GM21529 (cell line): ENCODE measurements around the gene GPR68.
"Not testable (repeated sequence)": the region's sequence is repeated elsewhere in the genome, so short reads cannot be mapped to it uniquely, and the experiment has no call there.

Experiments
- ATAC-seq: cut with Tn5 transposase; IDR thresholded peaks from one replicate; pipeline ENCODE4 v1.9.1; 2021; ENCODE audit not compliant: unreplicated experiment

GPR68 gene

GRCh38 chr14:91273273-91273884, 28.9 kb upstream of the GPR68 start:
- ATAC-seq, result no peak

- ATAC-seq, result no peak
These were observed 28.1 kb upstream of the GPR68 start for GRCh38 chr14:91272341-91273272.

- no peak for ATAC-seq
These were observed 27.1 kb upstream of the GPR68 start for GRCh38 chr14:91271639-91272038.

GRCh38 chr14:91270619-91271018, 26.1 kb upstream of the GPR68 start:
- ATAC-seq, result no peak

GRCh38 chr14:91270188-91270587, 25.7 kb upstream of the GPR68 start:
- ATAC-seq, result no peak

GRCh38 chr14:91269076-91269991, 24.8 kb upstream of the GPR68 start:
- no peak for ATAC-seq

- ATAC-seq, result no peak
These were observed 23.5 kb upstream of the GPR68 start for GRCh38 chr14:91267965-91268437.

- ATAC-seq, result not testable (repeated sequence)
These were observed 21.8 kb upstream of the GPR68 start for GRCh38 chr14:91266276-91266675.

- ATAC-seq, result no peak
These were observed 20.9 kb upstream of the GPR68 start for GRCh38 chr14:91265404-91265803.

GRCh38 chr14:91264151-91265150, 19.9 kb upstream of the GPR68 start:
- no peak for ATAC-seq

- ATAC-seq, result no peak
These were observed 18.8 kb upstream of the GPR68 start for GRCh38 chr14:91263329-91263728.

GRCh38 chr14:91261986-91262549, 17.6 kb upstream of the GPR68 start:
- no peak for ATAC-seq

- ATAC-seq, result no peak
These were observed 16.6 kb upstream of the GPR68 start for GRCh38 chr14:91261115-91261514.

- no peak for ATAC-seq
These were observed 14.4 kb upstream of the GPR68 start for GRCh38 chr14:91258876-91259275.

- no peak for ATAC-seq
These were observed 13.6 kb upstream of the GPR68 start for GRCh38 chr14:91258011-91258618.

GRCh38 chr14:91257328-91258010, 13.0 kb upstream of the GPR68 start:
- ATAC-seq, result no peak

GRCh38 chr14:91256661-91257060, 12.2 kb upstream of the GPR68 start:
- no peak for ATAC-seq

GRCh38 chr14:91255026-91255695, 10.7 kb upstream of the GPR68 start:
- ATAC-seq, result no peak
